Measurements from ENCODE around the gene ASB13. TPM values are rescaled to one million over a fixed set of nuclear protein-coding genes. Genes with fewer than 3 reads are reported as not detected.
A peak's percentile ranks its signal among the peaks of the same experiment; 100 is the strongest.

The ASB13 gene
- total and polyA plus RNA-seq, 10 of the 15 experiments (the other 5 are each of a cell fraction or from before 2014, with no cell fraction given), result 0.02 to 0.59 (median 0.10) TPM; not detected in 2

DNA sequence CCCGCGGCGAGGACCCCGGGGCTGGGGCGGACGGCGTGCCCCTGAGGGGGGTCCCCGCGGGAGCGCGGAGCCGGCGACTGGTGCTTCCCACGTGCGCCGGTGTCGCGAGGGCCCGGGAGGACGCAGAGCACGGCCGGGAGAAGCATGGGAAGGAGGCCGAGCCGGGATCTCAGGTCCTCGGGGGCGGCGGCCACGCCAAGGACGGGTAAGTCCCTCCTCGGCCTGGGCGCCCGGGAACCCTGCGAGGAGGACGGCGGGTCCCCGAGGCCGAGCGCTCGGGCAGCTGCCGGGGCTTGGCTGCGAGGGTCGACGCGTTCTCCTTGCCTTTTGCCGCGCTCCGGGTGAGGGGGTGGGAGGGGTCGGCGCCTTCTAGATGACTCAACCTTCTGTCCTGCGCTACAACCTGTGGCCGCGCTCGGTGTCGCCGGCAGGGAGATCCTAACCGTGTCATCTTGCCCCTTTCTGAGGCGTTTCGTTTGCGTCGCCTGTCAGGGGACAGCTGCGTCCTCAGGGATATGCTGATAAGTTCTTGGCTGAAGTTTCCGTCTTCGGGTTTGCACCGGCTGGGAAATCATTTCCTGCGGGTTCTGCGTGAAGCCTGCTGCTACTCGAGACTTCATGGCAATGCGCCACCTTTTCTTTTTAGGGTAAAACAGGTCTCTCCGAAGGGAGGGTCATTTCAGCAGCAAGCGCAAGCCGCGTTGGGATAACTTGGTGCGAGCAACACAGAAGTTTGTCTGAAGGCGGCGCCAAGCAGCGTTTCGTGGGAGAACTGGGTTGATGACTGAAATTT lies 18.8 kb upstream of the ASB13 start (continued):
- TF ChIP-seq, protein P1, sequence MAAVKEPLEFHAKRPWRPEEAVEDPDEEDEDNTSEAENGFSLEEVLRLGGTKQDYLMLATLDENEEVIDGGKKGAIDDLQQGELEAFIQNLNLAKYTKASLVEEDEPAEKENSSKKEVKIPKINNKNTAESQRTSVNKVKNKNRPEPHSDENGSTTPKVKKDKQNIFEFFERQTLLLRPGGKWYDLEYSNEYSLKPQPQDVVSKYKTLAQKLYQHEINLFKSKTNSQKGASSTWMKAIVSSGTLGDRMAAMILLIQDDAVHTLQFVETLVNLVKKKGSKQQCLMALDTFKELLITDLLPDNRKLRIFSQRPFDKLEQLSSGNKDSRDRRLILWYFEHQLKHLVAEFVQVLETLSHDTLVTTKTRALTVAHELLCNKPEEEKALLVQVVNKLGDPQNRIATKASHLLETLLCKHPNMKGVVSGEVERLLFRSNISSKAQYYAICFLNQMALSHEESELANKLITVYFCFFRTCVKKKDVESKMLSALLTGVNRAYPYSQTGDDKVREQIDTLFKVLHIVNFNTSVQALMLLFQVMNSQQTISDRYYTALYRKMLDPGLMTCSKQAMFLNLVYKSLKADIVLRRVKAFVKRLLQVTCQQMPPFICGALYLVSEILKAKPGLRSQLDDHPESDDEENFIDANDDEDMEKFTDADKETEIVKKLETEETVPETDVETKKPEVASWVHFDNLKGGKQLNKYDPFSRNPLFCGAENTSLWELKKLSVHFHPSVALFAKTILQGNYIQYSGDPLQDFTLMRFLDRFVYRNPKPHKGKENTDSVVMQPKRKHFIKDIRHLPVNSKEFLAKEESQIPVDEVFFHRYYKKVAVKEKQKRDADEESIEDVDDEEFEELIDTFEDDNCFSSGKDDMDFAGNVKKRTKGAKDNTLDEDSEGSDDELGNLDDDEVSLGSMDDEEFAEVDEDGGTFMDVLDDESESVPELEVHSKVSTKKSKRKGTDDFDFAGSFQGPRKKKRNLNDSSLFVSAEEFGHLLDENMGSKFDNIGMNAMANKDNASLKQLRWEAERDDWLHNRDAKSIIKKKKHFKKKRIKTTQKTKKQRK (IDR thresholded peaks at IDR 0.05; ENCODE audit: low read depth, low read length), result no peak
- TF ChIP-seq MEF2A (IDR thresholded peaks at IDR 0.05; ENCODE audit: insufficient read depth, low read depth, low read length), result no peak
- no peak for TF ChIP-seq NR2F1 (conservative IDR thresholded peaks at IDR 0.05)
- TF ChIP-seq SREBF2 (IDR thresholded peaks at IDR 0.05; ENCODE audit: low read length), result no peak
- TF ChIP-seq TCF3 (IDR thresholded peaks at IDR 0.05; ENCODE audit: borderline replicate concordance, insufficient read depth, low read depth, low read length), result no peak; the same call in 1 of the 2 replicates
- TF ChIP-seq NFYB (IDR thresholded peaks at IDR 0.05; ENCODE audit: insufficient read depth, low read depth, low read length), result no peak
- no peak; the same call in 1 of the 2 replicates for TF ChIP-seq RUNX3 (IDR thresholded peaks at IDR 0.05; ENCODE audit: low read length)
- TF ChIP-seq NR2C2 (IDR thresholded peaks at IDR 0.05; ENCODE audit: borderline replicate concordance, control insufficient read depth, insufficient read length, low read depth), result no peak
- TF ChIP-seq MTA3 (IDR thresholded peaks at IDR 0.05; ENCODE audit: borderline replicate concordance, low read length), result no peak
- TF ChIP-seq, protein P2, sequence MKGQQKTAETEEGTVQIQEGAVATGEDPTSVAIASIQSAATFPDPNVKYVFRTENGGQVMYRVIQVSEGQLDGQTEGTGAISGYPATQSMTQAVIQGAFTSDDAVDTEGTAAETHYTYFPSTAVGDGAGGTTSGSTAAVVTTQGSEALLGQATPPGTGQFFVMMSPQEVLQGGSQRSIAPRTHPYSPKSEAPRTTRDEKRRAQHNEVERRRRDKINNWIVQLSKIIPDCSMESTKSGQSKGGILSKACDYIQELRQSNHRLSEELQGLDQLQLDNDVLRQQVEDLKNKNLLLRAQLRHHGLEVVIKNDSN (IDR thresholded peaks at IDR 0.05; ENCODE audit: borderline replicate concordance, extremely low read length, insufficient read depth, low read depth, low read length), result no peak
- peak; percentile 88 for TF ChIP-seq LARP7 (IDR thresholded peaks at IDR 0.05)
- TF ChIP-seq, protein P3, sequence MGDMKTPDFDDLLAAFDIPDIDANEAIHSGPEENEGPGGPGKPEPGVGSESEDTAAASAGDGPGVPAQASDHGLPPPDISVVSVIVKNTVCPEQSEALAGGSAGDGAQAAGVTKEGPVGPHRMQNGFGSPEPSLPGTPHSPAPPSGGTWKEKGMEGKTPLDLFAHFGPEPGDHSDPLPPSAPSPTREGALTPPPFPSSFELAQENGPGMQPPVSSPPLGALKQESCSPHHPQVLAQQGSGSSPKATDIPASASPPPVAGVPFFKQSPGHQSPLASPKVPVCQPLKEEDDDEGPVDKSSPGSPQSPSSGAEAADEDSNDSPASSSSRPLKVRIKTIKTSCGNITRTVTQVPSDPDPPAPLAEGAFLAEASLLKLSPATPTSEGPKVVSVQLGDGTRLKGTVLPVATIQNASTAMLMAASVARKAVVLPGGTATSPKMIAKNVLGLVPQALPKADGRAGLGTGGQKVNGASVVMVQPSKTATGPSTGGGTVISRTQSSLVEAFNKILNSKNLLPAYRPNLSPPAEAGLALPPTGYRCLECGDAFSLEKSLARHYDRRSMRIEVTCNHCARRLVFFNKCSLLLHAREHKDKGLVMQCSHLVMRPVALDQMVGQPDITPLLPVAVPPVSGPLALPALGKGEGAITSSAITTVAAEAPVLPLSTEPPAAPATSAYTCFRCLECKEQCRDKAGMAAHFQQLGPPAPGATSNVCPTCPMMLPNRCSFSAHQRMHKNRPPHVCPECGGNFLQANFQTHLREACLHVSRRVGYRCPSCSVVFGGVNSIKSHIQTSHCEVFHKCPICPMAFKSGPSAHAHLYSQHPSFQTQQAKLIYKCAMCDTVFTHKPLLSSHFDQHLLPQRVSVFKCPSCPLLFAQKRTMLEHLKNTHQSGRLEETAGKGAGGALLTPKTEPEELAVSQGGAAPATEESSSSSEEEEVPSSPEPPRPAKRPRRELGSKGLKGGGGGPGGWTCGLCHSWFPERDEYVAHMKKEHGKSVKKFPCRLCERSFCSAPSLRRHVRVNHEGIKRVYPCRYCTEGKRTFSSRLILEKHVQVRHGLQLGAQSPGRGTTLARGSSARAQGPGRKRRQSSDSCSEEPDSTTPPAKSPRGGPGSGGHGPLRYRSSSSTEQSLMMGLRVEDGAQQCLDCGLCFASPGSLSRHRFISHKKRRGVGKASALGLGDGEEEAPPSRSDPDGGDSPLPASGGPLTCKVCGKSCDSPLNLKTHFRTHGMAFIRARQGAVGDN (IDR thresholded peaks at IDR 0.05), result no peak
- TF ChIP-seq IKZF2 (IDR thresholded peaks at IDR 0.05), result peak; percentile 80 to 84
- TF ChIP-seq SREBF1 (IDR thresholded peaks at IDR 0.05; ENCODE audit: low read length), result no peak
- TF ChIP-seq CBX5 (IDR thresholded peaks at IDR 0.05; ENCODE audit: low read depth), result peak; percentile 49; the same call in 1 of the 2 replicates
- no peak; the same call in 1 of the 2 replicates for TF ChIP-seq EED (IDR thresholded peaks at IDR 0.05; ENCODE audit: low read depth)
- TF ChIP-seq EP300 (IDR thresholded peaks at IDR 0.05; ENCODE audit: borderline replicate concordance in 1 of 2, control insufficient read depth in 1 of 2, low read depth in 2 of 2, low read length in 2 of 2), result no peak
- no peak for TF ChIP-seq SP1 (IDR thresholded peaks at IDR 0.05; ENCODE audit: low read depth, low read length)
- no peak for TF ChIP-seq BMI1 (IDR thresholded peaks at IDR 0.05; ENCODE audit: borderline replicate concordance)
- TF ChIP-seq POU2F2 (IDR thresholded peaks at IDR 0.05; ENCODE audit: borderline replicate concordance, low read depth, low read length), result no peak
